Ishikawa (cell line): ENCODE results near the gene PATL1.

Experiments
- CEBPB ChIP-seq: IDR thresholded peaks from 2 replicates; pipeline ENCODE4 v1.6.1; 2012
- CREB1 ChIP-seq: IDR thresholded peaks from 2 replicates; pipeline ENCODE4 v1.6.1; 2012; ENCODE audit warnings: low read depth
- EGR1 ChIP-seq: IDR thresholded peaks from 2 replicates; pipeline ENCODE4 v1.6.1; 2012
- EP300 ChIP-seq: IDR thresholded peaks from 2 replicates; pipeline ENCODE4 v1.6.1; 2012; ENCODE audit warnings: borderline replicate concordance
- FOXM1 ChIP-seq: IDR thresholded peaks from 2 replicates; pipeline ENCODE4 v1.6.1; 2012; ENCODE audit warnings: low read depth, borderline replicate concordance
- MAX ChIP-seq: IDR thresholded peaks from 2 replicates; pipeline ENCODE4 v1.6.1; 2012
- NFIC ChIP-seq: IDR thresholded peaks from 2 replicates; pipeline ENCODE4 v1.6.1; 2012
- RAD21 ChIP-seq: IDR thresholded peaks from 2 replicates; pipeline ENCODE4 v1.6.1; 2012; ENCODE audit warnings: low read depth
- REST ChIP-seq: IDR thresholded peaks from 2 replicates; pipeline ENCODE4 v1.6.1; 2012; ENCODE audit warnings: low read depth, mild to moderate bottlenecking
- TAF1 ChIP-seq: IDR thresholded peaks from 2 replicates; pipeline ENCODE4 v1.6.1; 2012; ENCODE audit warnings: low read depth, mild to moderate bottlenecking
- TCF12 ChIP-seq: IDR thresholded peaks from 2 replicates; pipeline ENCODE4 v1.6.1; 2012; ENCODE audit warnings: low read depth
- TEAD4 ChIP-seq: IDR thresholded peaks from 2 replicates; pipeline ENCODE4 v1.6.1; 2012
- YY1 ChIP-seq: IDR thresholded peaks from 2 replicates; pipeline ENCODE4 v1.6.1; 2012; ENCODE audit warnings: low read depth
- ZBTB7A ChIP-seq: IDR thresholded peaks from 2 replicates; pipeline ENCODE4 v1.6.1; 2012; ENCODE audit warnings: low read depth
- TF ChIP-seq, protein P1 (sequence below): IDR thresholded peaks from 2 replicates; pipeline ENCODE4 v1.6.1; 2012

The PATL1 gene

GRCh38 chr11:59698506-59698905, 29.7 kb upstream of the PATL1 start:
- no peak for TF ChIP-seq NFIC
- no peak for TF ChIP-seq EP300
- TF ChIP-seq TCF12, result no peak
- no peak for TF ChIP-seq REST
- TF ChIP-seq CEBPB, result no peak

DNA sequence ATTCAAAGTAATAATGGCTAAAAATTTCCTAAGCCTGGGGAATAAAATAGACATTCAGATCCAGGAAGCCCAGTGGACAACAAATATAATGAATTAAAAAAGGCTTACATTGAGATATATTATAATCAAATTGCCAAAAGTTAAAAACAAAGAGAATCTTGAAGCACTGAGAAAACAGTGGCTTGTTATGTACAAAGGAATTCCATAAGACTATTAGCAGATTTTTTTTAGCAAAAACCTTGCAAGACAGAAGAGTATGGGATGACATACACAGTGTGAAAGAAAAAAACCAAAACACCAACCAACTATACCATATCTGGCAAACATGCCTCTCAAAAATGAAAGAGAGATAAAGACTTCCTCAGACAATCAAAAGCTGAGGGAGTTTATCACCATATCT, 24.1 kb upstream of the PATL1 start:
- TF ChIP-seq EP300 (no peak), MAX (no peak), NFIC (no peak), TAF1 (no peak), CREB1 (no peak), YY1 (no peak), CEBPB (no peak), EGR1 (no peak), FOXM1 (no peak), RAD21 (no peak)
- TF ChIP-seq, protein P1, sequence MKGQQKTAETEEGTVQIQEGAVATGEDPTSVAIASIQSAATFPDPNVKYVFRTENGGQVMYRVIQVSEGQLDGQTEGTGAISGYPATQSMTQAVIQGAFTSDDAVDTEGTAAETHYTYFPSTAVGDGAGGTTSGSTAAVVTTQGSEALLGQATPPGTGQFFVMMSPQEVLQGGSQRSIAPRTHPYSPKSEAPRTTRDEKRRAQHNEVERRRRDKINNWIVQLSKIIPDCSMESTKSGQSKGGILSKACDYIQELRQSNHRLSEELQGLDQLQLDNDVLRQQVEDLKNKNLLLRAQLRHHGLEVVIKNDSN, result no peak

- TF ChIP-seq EP300, result no peak
- no peak for TF ChIP-seq CREB1
- no peak for TF ChIP-seq TEAD4
- TF ChIP-seq TCF12, result no peak
- no peak for TF ChIP-seq NFIC
- no peak for TF ChIP-seq CEBPB
- TF ChIP-seq, protein P1, result no peak
- no peak for TF ChIP-seq RAD21
- no peak for TF ChIP-seq MAX
- no peak for TF ChIP-seq YY1
- TF ChIP-seq TAF1, result no peak
- no peak for TF ChIP-seq EGR1
- TF ChIP-seq ZBTB7A, result no peak
- no peak for TF ChIP-seq FOXM1
- no peak for TF ChIP-seq REST
Observed at GRCh38 chr11:59691156-59691555, 22.3 kb upstream of the PATL1 start.

GRCh38 chr11:59689015-59689414, 20.2 kb upstream of the PATL1 start:
- TF ChIP-seq MAX (no peak), RAD21 (no peak), CEBPB (no peak), TAF1 (no peak), FOXM1 (no peak)

DNA sequence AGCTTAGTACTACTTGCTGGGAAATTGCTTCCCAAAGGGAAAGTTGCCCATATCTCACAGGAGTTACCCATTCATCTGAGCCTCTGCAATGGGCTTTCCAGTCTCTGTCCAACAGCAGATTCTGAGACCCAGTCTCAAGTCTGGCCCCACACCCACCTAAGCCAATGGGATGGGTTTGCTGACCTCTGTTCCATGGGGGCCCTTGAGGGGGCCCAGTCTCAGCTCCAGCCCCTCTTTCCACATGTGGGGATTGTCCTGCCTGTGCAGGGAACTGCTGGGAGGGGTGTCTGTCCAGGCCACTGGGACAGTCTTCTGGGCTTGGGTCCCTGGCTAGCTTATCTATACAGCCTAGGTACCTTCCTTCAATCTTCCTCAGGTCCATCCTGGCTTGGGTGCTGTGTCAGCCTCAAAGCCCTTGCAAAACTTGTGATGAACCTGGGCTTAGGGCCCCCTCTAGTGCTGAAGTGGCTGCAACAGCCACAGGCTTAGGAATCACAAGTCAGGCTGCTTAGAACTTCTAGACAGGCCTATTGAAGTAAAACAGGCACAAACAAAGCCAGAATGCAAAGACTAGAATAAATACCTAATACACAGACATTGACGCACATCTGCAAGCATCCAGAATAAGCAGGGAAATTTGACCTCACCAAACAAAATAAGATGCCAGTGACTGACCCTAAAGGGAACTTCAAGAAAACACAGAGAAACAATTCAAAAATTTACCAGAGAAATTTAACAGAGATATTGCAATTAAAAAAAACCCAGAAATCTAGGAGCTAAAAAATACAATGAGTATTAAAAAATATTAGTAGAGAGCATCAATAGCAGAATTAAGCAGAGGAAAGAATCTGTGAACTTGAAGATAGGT, 11.7 kb upstream of the PATL1 start:
- TF ChIP-seq YY1 (no peak), FOXM1 (no peak), RAD21 (peak; percentile 80)
- TF ChIP-seq, protein P1, result no peak

DNA sequence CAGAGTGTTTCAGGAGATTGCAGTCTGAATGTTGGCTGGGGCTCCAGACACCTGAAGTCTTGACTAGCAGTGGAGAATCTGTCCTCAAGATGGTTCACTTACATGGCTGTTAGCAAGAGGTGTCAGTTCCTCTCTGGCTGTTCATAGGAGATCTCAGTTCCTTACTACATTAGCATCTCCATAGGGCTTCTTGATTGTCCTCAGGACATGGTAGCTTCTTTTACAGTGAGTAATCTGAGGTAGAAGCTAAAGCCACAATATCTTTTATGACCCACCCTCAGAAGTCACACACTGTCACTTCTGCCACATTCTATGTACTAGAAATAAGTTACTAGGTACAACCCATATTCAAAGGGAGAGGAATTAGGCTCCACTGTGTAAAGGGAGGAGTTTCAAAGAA, 10.5 kb upstream of the PATL1 start:
- TF ChIP-seq, protein P1, result no peak
- TF ChIP-seq TEAD4, result no peak
- no peak for TF ChIP-seq NFIC
- TF ChIP-seq MAX, result no peak
- TF ChIP-seq RAD21, result no peak
- TF ChIP-seq FOXM1, result no peak
- TF ChIP-seq CREB1, result no peak
- no peak for TF ChIP-seq TAF1
- TF ChIP-seq ZBTB7A, result no peak
- no peak for TF ChIP-seq YY1
- TF ChIP-seq REST, result no peak
- no peak for TF ChIP-seq TCF12
